HG03135 (cell line): ENCODE data around the gene FAM171A1.
A peak's percentile ranks its signal among the peaks of the same experiment; 100 is the strongest.

ENCODE experiments used
- ATAC-seq: cut with Tn5 transposase; IDR thresholded peaks from one replicate; pipeline ENCODE4 v1.9.1; 2021; ENCODE audit warnings: mild to moderate bottlenecking, moderate library complexity; ENCODE audit not compliant: unreplicated experiment

The FAM171A1 gene

GRCh38 chr10:15181576-15182156 lies 189.4 kb downstream of the FAM171A1 start:
- no peak for ATAC-seq

GRCh38 chr10:15180736-15181135 lies 190.4 kb downstream of the FAM171A1 start:
- no peak for ATAC-seq

- ATAC-seq, result no peak
These were observed 194.8 kb downstream of the FAM171A1 start for GRCh38 chr10:15176269-15176668.

- ATAC-seq, result no peak
These were observed 195.5 kb downstream of the FAM171A1 start for GRCh38 chr10:15175587-15175986.

- no peak for ATAC-seq
These were observed 198.7 kb downstream of the FAM171A1 start for GRCh38 chr10:15172306-15172840.

- ATAC-seq, result no peak
These were observed 201.3 kb downstream of the FAM171A1 start for GRCh38 chr10:15169555-15170401.

- peak; percentile 35 for ATAC-seq
These were observed 202.1 kb downstream of the FAM171A1 start for GRCh38 chr10:15168786-15169554.

- peak; percentile 90 for ATAC-seq
These were observed 202.8 kb downstream of the FAM171A1 start, which contains the start of gene NMT2 for GRCh38 chr10:15168291-15168785. NMT2 (minus strand) TSS chr10:15168693; CDS start chr10:15168612, 81 bp downstream.

- ATAC-seq, result peak; percentile 45
These were observed 203.4 kb downstream of the FAM171A1 start for GRCh38 chr10:15167411-15168290.

GRCh38 chr10:15166325-15166724 lies 204.8 kb downstream of the FAM171A1 start:
- ATAC-seq, result no peak

- no peak for ATAC-seq
These were observed 207.7 kb downstream of the FAM171A1 start for GRCh38 chr10:15163253-15163828.
